ENCODE measurements around the gene CLCN7.
"Not testable (repeated sequence)": the region's sequence is repeated elsewhere in the genome, so short reads cannot be mapped to it uniquely, and the experiment has no call there.

GRCh38 chr16:1469141-1469540, 5.7 kb downstream of the CLCN7 start:
- not testable (repeated sequence) for TF ChIP-seq CTCF (IDR thresholded peaks at IDR 0.05 in 2 of 3, conservative IDR thresholded peaks at IDR 0.05 in 1 of 3; ENCODE audit: borderline replicate concordance in 1 of 3, insufficient read depth in 1 of 3, low read depth in 2 of 3, low read length in 2 of 3); POLR2A (IDR thresholded peaks at IDR 0.05; ENCODE audit: borderline replicate concordance, extremely low read depth, insufficient read depth, insufficient read length); ZNF274 (IDR thresholded peaks at IDR 0.05; ENCODE audit: low read depth, low read length); CEBPB (IDR thresholded peaks at IDR 0.05; ENCODE audit: low read depth); EZH2 (IDR thresholded peaks at IDR 0.05)
